GM19240 (cell line): Measurements from ENCODE around the gene ESR2.
"Not testable (repeated sequence)": the region's sequence is repeated elsewhere in the genome, so short reads cannot be mapped to it uniquely, and the experiment has no call there.

Experiments
- DNase-seq: peaks from one replicate; pipeline ENCODE4 v3.0.0; 2011; ENCODE audit warnings: low spot score; ENCODE audit not compliant: insufficient read length

The ESR2 gene

DNA sequence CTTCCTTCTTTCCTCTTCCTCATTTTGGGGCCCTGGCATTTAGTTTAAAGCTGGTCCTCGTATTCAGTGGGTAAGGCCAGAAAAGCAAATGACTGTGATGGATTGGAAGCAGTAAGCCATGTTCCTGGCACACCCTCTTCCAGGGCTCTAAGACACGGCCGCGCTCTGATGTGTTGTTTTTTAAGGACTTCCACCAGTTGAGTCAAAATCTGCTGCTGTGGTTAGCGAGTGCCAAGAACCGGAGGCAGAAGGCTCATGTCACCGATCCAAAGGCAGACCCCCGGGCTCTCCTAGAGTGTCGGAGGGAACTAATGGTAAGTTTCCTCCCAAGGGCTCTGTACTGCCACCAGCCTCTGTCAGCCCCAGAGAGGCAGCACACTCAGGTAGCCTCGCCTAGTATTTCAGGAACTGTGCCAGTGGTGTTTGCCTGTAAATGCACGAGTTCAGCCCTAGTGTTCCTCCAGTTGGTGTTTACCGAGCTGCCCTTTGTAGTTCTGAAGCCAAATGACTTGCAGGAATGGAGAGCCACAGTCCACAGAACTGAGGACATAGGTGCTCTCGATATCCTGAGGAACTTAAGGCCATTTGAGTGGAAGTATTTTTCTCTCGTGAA, 72.7 kb downstream of the ESR2 start:
- no peak for DNase-seq

DNA sequence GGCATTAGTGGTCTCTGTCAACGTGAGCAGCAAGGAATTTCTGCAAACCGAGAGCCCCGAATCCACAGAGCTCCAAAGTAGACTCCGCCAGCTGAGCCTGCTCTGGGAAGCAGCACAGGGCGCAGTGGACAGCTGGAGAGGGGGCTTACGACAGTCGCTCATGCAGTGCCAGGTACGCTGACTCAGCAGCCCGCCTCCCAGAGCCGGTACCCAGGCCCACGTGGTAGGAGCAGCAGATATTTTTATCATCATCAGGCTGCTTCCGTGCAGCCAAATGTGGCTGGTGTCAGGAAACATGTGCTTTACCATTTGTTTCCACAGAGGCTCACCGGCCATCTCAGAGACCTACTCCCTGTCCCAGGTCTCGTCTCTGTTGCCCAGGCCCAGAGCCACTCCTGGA, 73.7 kb downstream of the ESR2 start:
- DNase-seq: no peak

DNA sequence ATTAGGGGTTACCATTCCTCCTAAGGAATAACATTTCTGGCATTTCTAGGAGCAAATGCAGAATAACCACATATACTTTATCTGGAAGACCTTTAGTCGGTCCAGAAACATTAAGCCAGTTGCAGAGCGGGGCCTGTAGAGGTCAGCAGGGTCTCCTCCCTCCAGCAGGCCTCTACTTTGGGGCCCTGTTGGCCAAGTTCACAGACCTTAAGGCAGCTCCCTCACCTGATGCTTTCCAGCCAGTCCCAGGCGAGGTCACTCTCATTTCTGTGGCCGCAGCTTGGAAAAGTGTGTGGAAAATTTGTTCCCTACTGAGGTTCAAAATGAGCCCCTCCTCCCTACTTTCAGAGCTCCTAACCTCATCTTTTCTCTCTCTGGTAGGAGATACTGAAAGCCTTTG, 74.1 kb downstream of the ESR2 start:
- no peak for DNase-seq

- no peak for DNase-seq
Measured at GRCh38 chr14:64218344-64219240, 75.6 kb downstream of the ESR2 start.

GRCh38 chr14:64217834-64218233, 76.3 kb downstream of the ESR2 start:
- DNase-seq: no peak

DNA sequence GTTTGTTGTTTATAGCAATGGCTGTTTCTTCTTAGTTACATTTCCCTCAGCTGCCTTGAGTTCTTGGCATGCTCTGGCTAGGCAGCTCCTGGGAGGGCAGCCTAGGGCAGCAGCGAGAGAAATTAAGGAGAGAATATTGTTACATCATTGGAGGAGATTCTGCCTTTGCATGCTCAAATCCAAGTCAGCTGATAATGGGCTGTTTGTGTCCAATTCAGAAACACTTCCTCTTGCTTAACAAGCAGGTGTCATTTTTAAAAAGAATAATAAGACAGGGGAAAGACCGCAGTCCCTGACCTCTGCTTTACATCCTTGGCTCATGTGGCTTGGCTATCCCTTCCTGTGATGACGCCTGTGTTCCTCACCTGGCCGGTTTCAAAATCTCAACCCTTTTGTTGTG, 76.9 kb downstream of the ESR2 start:
- DNase-seq: no peak

DNA sequence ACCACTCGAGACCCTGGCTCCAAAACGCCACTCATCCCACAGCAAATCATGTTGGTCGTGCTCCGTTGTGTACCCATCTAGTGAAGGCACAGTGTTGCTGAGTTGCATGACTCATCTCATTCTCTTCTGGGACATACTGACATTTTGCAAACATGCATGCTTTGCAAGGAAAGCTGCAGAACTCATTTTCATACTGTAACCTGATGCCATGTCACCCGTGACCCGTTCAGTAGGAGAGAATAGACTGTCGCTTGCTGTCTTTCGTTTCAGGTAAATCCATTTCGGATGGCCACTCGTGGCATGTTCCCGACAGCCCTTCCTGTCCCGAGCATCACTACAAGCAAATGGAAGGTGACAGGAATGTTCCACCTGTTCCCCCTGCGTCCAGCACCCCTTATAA, 78.2 kb downstream of the ESR2 start:
- DNase-seq: no peak

- no peak for DNase-seq
Measured at GRCh38 chr14:64215274-64215673, 78.9 kb downstream of the ESR2 start.

DNA sequence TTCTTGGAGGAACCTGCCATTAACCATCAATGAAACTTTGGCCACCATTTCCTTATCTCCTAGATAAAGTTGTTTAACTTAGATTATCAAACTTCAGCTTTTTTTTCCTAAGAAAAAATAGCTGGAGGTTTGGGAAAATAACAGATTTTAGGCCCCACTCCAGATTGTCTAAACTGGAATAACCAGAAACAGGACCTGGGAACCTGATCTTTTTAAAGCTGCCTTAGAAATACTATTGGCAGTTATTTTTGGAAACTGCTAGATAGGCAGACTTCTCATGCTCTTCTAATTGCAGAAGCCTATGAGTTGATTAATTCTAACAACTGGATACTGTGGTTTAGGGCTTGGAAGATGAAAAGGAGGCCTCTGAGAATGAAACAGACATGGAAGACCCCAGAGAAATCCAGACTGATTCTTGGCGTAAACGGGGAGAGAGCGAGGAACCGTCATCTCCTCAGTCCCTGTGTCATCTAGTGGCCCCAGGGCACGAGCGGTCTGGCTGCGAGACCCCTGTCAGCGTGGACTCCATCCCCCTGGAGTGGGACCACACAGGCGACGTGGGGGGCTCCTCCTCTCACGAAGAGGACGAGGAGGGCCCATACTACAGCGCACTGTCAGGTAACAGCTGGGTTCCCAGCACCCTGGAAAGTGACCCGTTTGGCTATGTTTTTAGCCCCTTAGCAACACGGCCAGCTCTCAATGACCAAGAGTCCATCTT, 80.2 kb downstream of the ESR2 start:
- no peak for DNase-seq

DNA sequence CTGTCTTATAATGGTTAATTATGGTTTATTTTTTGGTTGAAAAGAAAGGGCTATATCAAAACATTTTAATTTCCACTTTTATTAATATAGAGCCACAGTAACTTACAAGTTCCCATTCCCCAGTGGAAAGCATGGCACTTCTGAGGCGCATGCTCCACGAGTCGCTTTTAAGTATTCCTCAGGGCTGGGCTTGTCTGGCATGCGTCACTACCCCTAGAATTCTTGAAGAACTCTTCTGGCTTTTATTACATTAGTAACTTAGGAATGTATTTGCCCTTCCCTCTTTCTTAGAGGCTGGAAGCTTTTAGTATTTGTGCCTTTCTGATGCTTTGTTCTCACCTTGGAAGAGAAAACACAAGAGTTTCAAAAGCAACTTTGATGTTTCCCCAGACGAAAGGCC, 81.1 kb downstream of the ESR2 start:
- DNase-seq: no peak

GRCh38 chr14:64212666-64213065, 81.5 kb downstream of the ESR2 start:
- DNase-seq: no peak

GRCh38 chr14:64210912-64211311, 83.3 kb downstream of the ESR2 start:
- DNase-seq: not testable (repeated sequence)

GRCh38 chr14:64210216-64210615, 84.0 kb downstream of the ESR2 start:
- DNase-seq: no peak

DNA sequence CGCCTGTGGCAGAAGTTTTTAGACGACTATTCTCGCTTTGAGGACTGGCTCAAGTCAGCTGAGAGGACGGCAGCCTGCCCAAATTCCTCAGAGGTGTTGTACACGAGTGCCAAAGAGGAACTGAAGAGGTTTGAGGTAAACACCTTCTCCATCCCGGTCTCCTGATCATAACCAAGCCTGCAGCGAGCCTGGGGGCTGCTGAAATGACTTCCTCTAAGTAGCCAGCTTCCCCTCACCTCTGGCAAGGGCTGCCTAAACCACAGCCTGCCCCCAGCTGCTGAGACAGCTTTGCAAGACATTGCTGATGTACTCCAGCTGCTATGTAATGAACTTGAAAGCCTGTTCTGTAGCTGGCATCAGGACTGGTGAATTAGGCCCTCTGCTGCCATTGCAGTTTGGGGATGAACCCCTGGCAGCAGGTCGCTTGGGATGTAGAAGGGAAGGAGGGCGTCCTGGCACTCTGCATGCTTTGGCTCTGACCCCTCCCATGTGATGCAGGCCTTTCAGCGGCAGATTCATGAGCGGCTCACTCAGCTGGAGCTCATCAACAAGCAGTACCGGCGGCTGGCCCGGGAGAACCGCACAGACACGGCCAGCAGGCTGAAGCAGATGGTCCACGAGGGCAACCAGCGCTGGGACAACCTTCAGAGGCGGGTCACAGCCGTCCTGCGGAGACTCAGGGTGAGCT, 84.6 kb downstream of the ESR2 start:
- DNase-seq: no peak

DNA sequence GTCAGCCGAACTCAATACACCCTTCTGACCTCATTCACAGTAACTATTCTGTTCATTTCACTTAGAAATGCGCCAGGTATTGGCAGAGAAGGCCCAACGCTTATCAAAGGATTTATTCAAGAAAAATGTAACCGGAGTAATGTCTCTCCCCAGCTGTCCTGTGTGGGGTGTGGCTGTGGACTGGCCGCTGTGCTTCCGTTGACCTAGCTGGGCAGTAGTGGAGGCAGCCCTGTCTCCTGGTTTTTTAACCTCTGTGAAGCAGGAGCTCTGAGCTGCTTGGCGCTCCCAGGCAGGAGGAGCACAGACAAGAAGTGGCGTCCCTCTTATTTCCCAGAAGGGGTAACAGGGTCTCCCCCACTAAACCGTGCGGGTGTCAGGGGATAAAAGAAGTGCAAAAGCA, 85.2 kb downstream of the ESR2 start:
- no peak for DNase-seq

GRCh38 chr14:64208261-64208660, 85.9 kb downstream of the ESR2 start:
- DNase-seq: no peak

GRCh38 chr14:64203366-64204006, 90.7 kb downstream of the ESR2 start:
- no peak for DNase-seq

GRCh38 chr14:64202716-64203115, 91.5 kb downstream of the ESR2 start:
- no peak for DNase-seq

GRCh38 chr14:64201921-64202545, 92.1 kb downstream of the ESR2 start:
- no peak for DNase-seq

- no peak for DNase-seq
Measured at GRCh38 chr14:64201296-64201695, 92.9 kb downstream of the ESR2 start.

DNA sequence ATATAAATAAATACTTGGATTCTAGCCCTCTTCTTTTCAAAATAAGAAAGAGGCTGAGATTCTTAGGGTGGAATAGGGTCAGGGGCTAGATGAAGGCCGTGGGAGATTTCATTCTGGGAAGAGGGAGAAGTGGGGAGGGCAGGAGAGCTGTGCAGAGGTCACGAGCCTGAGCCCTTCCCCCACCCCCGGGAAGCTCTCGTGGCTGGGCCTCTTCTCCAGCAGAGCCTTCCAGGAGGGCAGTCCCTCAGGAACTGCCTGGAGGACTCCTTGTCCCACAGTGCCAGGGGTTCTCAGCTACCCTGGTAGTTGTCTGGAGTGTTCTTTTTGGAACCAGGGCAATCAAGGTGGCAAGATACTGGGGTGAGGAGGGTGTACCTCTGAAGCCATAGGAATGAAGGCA, 94.0 kb downstream of the ESR2 start:
- no peak for DNase-seq
